GM23248 (cell line): ENCODE measurements around the gene DUSP22.

Experiments used
- EZH2 ChIP-seq: fragments of 200-600 bp; sonication (generic); IDR thresholded peaks from 2 replicates; pipeline ENCODE4 v1.6.1; 2018; ENCODE audit warnings: antibody characterized with exemption, mild to moderate bottlenecking; ENCODE audit not compliant: insufficient read depth, poor library complexity, severe bottlenecking
- EZH2phosphoT487 ChIP-seq: fragments of 200-600 bp; sonication (generic); IDR thresholded peaks from 2 replicates; pipeline ENCODE4 v1.6.1; 2018; ENCODE audit warnings: antibody characterized with exemption, moderate library complexity, mild to moderate bottlenecking, low read depth; ENCODE audit not compliant: insufficient read depth

DNA sequence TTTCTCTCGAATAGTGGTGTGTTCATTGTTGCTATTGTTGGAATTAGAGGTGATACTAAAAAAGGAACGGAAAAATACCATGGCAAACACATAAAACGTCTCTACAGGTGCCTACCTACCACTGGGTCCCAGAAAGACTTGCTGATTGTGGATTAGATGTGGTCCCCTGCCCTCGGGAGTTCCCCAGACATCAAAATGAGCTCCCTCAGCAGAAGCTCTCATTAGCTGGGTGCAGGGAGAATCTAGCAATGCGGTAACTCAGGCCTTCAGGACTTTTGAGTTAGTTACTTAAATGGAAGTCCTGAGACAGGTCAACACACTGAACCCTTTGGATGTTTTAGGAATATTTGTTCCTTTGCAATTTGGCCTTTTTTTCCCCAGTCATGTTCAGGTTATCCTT is 105.3 kb downstream of the DUSP22 start:
- TF ChIP-seq EZH2 (no peak), EZH2phosphoT487 (no peak)
